ENCODE data around the gene PBX1. TPM values are rescaled to one million over a fixed set of nuclear protein-coding genes. Genes with fewer than 3 reads are reported as not detected.
A peak's percentile ranks its signal among the peaks of the same experiment; 100 is the strongest.

PBX1 gene
- total RNA-seq, 3 donors from 2014 or later = 64.5 to 126 (median 95.4) TPM

GRCh38 chr1:164605254-164606091, 46.5 kb downstream of the PBX1 start:
- Histone ChIP-seq H3K27me3 (no peaks in the 10 kb centered on the region), H3K27ac (peak overlapping the region; percentile 8 to 79), H3K4me1 (peaks cover 4 to 6% of the 10 kb centered on the region in 2 donors), H3K4me3 (no peak overlapping the region), H3K9me3 (no peaks in the 10 kb centered on the region), H3K36me3 (no peaks in the 10 kb centered on the region)
- intact Hi-C loops (cut with DNase I; ENCODE audit: low total_unique reads) = no loop called here
- TF ChIP-seq, protein P1, sequence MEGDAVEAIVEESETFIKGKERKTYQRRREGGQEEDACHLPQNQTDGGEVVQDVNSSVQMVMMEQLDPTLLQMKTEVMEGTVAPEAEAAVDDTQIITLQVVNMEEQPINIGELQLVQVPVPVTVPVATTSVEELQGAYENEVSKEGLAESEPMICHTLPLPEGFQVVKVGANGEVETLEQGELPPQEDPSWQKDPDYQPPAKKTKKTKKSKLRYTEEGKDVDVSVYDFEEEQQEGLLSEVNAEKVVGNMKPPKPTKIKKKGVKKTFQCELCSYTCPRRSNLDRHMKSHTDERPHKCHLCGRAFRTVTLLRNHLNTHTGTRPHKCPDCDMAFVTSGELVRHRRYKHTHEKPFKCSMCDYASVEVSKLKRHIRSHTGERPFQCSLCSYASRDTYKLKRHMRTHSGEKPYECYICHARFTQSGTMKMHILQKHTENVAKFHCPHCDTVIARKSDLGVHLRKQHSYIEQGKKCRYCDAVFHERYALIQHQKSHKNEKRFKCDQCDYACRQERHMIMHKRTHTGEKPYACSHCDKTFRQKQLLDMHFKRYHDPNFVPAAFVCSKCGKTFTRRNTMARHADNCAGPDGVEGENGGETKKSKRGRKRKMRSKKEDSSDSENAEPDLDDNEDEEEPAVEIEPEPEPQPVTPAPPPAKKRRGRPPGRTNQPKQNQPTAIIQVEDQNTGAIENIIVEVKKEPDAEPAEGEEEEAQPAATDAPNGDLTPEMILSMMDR (IDR thresholded peaks at IDR 0.05) = no peak
- TF ChIP-seq POLR2AphosphoS5 (IDR thresholded peaks at IDR 0.05) (no peak), POLR2A (IDR thresholded peaks at IDR 0.05) (no peak)
- DNase-seq (ENCODE audit: low spot score in 2 of 2) = no peak

DNA sequence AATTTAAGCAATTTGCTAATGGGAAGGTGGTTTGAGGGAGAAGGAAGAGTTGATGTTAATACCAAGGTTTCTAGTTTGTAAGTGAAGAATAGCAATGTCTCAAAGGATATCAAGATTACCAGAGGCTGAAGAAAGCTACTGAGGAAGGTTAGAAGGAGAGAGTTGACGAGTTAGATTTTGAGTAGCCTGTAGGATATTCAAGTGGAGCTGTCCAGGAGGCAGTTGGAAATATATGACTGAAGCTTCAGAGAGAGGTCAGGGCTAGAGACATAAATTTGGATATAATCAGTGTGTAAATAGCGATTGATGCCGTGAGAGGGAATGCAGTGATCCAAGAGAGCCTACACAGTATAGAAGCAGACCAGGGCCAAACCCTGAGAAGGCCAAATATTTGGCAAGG, 48.4 kb downstream of the PBX1 start:
- intact Hi-C loops (cut with DNase I; ENCODE audit: low total_unique reads) = no loop called here
- TF ChIP-seq, protein P1 (IDR thresholded peaks at IDR 0.05) = no peak
- TF ChIP-seq POLR2AphosphoS5 (IDR thresholded peaks at IDR 0.05) (no peak), POLR2A (IDR thresholded peaks at IDR 0.05) (no peak)
- Histone ChIP-seq H3K4me1 (peaks cover 3 to 11% of the 10 kb centered on the region in 2 donors), H3K27me3 (no peaks in the 10 kb centered on the region), H3K36me3 (no peaks in the 10 kb centered on the region), H3K4me3 (no peak overlapping the region), H3K9me3 (no peaks in the 10 kb centered on the region), H3K27ac (peak overlapping the region in 1 of 2 donors; percentile 80)
- DNase-seq (ENCODE audit: low spot score in 2 of 2) = no peak

DNA sequence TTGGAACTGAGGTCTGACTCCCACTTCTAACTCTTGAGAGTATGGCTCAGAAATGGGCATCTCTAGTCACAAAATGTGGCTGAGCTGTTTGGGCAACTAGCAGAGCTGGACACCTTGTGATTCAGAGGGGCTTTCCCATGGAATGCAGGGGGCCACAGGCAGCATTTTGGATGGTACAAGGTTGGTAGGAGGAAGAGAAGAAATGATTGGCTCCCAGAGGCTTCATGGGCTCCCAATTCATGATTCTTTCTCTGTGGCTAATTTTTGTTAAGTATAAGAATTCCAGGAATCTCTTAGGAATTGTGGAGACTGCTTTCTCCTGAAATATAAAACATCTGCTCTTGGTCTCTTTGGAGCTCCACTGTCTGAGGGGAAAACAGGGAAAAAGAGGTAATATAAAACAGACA, 49.7 kb downstream of the PBX1 start:
- H3K9me3 ChIP-seq = no peaks in the 10 kb centered on the region

GRCh38 chr1:164609089-164609488, 50.1 kb downstream of the PBX1 start:
- H3K9me3 ChIP-seq = no peaks in the 10 kb centered on the region
- DNase-seq (ENCODE audit: low spot score in 2 of 2) = no peak
- no peaks in the 10 kb centered on the region for H3K36me3 ChIP-seq
- intact Hi-C loops (cut with DNase I; ENCODE audit: low total_unique reads) = no loop called here
- peaks cover 0 to 19% of the 10 kb centered on the region in 2 donors for H3K4me1 ChIP-seq
- H3K27me3 ChIP-seq = no peaks in the 10 kb centered on the region
- H3K4me3 ChIP-seq = no peak overlapping the region
- TF ChIP-seq POLR2A (IDR thresholded peaks at IDR 0.05) = no peak
- peak overlapping the region; percentile 71 to 80 for H3K27ac ChIP-seq

More for the DNA sequence above, 49.7 kb downstream of the PBX1 start:
- Histone ChIP-seq H3K27ac (peak overlapping the region; percentile 59 to 80), H3K27me3 (no peaks in the 10 kb centered on the region), H3K4me3 (no peak overlapping the region), H3K36me3 (no peaks in the 10 kb centered on the region), H3K4me1 (peaks cover 0 to 16% of the 10 kb centered on the region in 2 donors)
- intact Hi-C loops (cut with DNase I; ENCODE audit: low total_unique reads) = no loop called here
- no peak for TF ChIP-seq POLR2A (IDR thresholded peaks at IDR 0.05)
- TF ChIP-seq POLR2AphosphoS5 (IDR thresholded peaks at IDR 0.05) = no peak
- TF ChIP-seq, protein P1 (IDR thresholded peaks at IDR 0.05) = no peak
- no peak for DNase-seq (ENCODE audit: low spot score in 2 of 2)

DNA sequence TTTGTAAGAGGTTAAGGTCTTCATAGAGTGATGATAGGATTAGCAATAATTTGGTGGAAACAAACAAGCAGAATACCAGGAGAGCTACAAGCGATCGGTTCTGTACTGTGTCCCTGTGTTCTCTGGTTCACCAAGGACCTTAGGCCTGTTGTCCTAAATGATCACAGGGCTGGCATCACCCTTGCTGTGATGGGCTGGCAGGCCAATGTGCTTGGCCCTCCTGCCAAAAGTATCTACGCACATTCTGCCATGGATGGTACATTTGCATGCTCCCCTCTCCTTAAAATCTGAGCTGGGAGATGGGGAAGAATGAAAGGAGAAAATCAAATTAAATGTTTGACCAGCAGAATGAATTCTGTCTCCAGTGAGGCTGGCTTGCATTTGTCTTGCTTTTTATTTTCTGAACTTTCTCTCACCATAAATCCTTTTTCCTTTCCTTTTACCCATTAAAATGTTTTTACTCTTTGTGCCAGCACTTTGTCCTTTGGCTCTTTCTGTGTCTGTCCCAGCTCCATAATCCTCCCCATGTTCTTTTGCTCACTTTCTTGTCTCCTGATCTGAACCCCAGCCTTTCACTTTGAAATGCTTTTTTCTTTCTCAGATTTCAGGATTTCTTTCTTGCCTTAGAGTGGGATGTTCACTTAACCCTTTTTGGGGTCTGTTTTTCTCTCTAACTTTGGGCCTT, 51.7 kb downstream of the PBX1 start:
- Histone ChIP-seq H3K36me3 (no peaks in the 10 kb centered on the region), H3K4me1 (peaks cover 0 to 19% of the 10 kb centered on the region in 2 donors), H3K4me3 (no peak overlapping the region), H3K9me3 (no peaks in the 10 kb centered on the region), H3K27ac (peak overlapping the region; percentile 71 to 80), H3K27me3 (no peaks in the 10 kb centered on the region)
- no peak for DNase-seq (ENCODE audit: low spot score in 2 of 2)
- intact Hi-C loops (cut with DNase I; ENCODE audit: low total_unique reads) = loop anchor here (5.0 kb wide), 2 partner anchors 53 to 1428 kb away; partner anchors contain the start of gene PBX1
- TF ChIP-seq POLR2AphosphoS5 (IDR thresholded peaks at IDR 0.05) (no peak), POLR2A (IDR thresholded peaks at IDR 0.05) (no peak)
- TF ChIP-seq, protein P1 (IDR thresholded peaks at IDR 0.05) = no peak

All from breast epithelium (tissue), 4 donors.